ENCODE data around the gene SORCS1. TPM values are rescaled to one million over a fixed set of nuclear protein-coding genes. Genes with fewer than 3 reads are reported as not detected.

Gene SORCS1
- total RNA-seq, 1 donor from 2014 or later, result 11.1 TPM

DNA sequence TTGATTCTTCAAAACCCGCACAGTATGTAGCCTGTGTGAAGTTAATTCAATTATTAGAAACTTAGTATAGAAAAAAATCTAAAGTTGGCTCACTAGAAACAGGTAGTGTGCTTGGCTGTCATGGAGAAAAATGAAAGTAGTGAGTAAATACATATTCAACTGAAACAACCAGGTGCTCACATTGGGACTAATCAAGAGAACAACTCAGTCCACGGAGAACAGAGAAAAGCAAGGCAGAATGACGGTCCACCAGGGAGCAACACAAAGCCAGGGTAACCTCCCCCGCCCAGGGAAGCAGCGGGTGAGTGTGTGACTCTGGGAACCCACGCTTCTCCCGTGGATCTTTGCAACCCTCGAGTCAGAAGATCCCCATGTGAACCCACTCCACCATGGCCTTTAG is 300.5 kb downstream of the SORCS1 start:
- no peaks in the 10 kb centered on the region for H3K27me3 ChIP-seq
- no peak overlapping the region for H2AFZ ChIP-seq (replicated peaks)
- no peaks in the 10 kb centered on the region for H3K36me3 Mint-ChIP-seq
- H3K9me3 ChIP-seq (ENCODE audit: low read depth), result no peaks in the 10 kb centered on the region
- DNase-seq (ENCODE audit: low spot score), result no peak
- peaks cover 17% of the 10 kb centered on the region for H3K9me3 Mint-ChIP-seq
- H3K79me2 ChIP-seq (ENCODE audit: low read depth), result no peaks in the 10 kb centered on the region
- H3K4me3 ChIP-seq, result no peak overlapping the region
- no peak for TF ChIP-seq EZH2 (IDR thresholded peaks at IDR 0.05)
- no peak for TF ChIP-seq EZH2phosphoT487 (IDR thresholded peaks at IDR 0.05)
- TF ChIP-seq, protein P1, sequence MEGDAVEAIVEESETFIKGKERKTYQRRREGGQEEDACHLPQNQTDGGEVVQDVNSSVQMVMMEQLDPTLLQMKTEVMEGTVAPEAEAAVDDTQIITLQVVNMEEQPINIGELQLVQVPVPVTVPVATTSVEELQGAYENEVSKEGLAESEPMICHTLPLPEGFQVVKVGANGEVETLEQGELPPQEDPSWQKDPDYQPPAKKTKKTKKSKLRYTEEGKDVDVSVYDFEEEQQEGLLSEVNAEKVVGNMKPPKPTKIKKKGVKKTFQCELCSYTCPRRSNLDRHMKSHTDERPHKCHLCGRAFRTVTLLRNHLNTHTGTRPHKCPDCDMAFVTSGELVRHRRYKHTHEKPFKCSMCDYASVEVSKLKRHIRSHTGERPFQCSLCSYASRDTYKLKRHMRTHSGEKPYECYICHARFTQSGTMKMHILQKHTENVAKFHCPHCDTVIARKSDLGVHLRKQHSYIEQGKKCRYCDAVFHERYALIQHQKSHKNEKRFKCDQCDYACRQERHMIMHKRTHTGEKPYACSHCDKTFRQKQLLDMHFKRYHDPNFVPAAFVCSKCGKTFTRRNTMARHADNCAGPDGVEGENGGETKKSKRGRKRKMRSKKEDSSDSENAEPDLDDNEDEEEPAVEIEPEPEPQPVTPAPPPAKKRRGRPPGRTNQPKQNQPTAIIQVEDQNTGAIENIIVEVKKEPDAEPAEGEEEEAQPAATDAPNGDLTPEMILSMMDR (IDR thresholded peaks at IDR 0.05), result no peak
- H3K4me1 ChIP-seq, result no peaks in the 10 kb centered on the region
- no peaks in the 10 kb centered on the region for H3K27me3 Mint-ChIP-seq (ENCODE audit: insufficient read depth, low read depth)
- H3K4me2 ChIP-seq, result no peak overlapping the region
- no peaks in the 10 kb centered on the region for H3F3A ChIP-seq (ENCODE audit: low read depth)
- no peak overlapping the region for H3K27ac Mint-ChIP-seq
- H3K36me3 ChIP-seq, result no peaks in the 10 kb centered on the region
- H3K27ac ChIP-seq, result no peak overlapping the region
- no peaks in the 10 kb centered on the region for H3K4me1 Mint-ChIP-seq
- H4K20me1 ChIP-seq (ENCODE audit: low read depth), result no peaks in the 10 kb centered on the region
- H3K9ac ChIP-seq, result no peak overlapping the region
- no peak overlapping the region for H3K4me3 Mint-ChIP-seq

DNA sequence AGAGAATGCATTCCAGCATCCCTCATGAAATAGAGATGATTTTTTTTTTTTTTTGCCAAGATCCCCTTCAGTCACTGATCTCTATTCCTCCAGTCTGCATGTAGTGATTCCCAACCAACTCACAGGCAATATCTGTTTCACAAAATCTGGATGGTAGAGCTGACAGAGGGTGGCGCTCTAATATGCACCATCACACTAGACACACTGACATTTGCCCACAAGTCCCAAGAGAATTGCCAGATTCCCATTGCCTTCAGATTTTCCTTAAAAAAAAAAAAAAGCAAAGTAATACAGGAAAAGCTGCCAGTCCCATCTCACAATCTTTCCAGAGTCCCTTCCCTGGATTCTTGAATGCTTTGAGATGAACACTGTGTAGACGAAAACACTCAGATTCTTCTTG is 301.0 kb downstream of the SORCS1 start:
- H3F3A ChIP-seq (ENCODE audit: low read depth), result no peaks in the 10 kb centered on the region
- no peaks in the 10 kb centered on the region for H3K36me3 Mint-ChIP-seq
- no peaks in the 10 kb centered on the region for H3K27me3 Mint-ChIP-seq (ENCODE audit: insufficient read depth, low read depth)
- TF ChIP-seq, protein P1 (IDR thresholded peaks at IDR 0.05), result peak; percentile 58
- no peak for TF ChIP-seq EZH2phosphoT487 (IDR thresholded peaks at IDR 0.05)
- no peaks in the 10 kb centered on the region for H4K20me1 ChIP-seq (ENCODE audit: low read depth)
- no peak overlapping the region for H2AFZ ChIP-seq (replicated peaks)
- H3K27ac Mint-ChIP-seq, result no peak overlapping the region
- no peak overlapping the region for H3K4me2 ChIP-seq
- no peaks in the 10 kb centered on the region for H3K9me3 ChIP-seq (ENCODE audit: low read depth)
- no peaks in the 10 kb centered on the region for H3K27me3 ChIP-seq
- H3K9ac ChIP-seq, result no peak overlapping the region
- peak; percentile 28 for DNase-seq (ENCODE audit: low spot score)
- no peaks in the 10 kb centered on the region for H3K36me3 ChIP-seq
- H3K4me3 Mint-ChIP-seq, result no peak overlapping the region
- peaks cover 17% of the 10 kb centered on the region for H3K9me3 Mint-ChIP-seq
- no peaks in the 10 kb centered on the region for H3K79me2 ChIP-seq (ENCODE audit: low read depth)
- H3K4me1 ChIP-seq, result no peaks in the 10 kb centered on the region
- H3K4me1 Mint-ChIP-seq, result no peaks in the 10 kb centered on the region
- no peak overlapping the region for H3K27ac ChIP-seq
- no peak overlapping the region for H3K4me3 ChIP-seq

DNA sequence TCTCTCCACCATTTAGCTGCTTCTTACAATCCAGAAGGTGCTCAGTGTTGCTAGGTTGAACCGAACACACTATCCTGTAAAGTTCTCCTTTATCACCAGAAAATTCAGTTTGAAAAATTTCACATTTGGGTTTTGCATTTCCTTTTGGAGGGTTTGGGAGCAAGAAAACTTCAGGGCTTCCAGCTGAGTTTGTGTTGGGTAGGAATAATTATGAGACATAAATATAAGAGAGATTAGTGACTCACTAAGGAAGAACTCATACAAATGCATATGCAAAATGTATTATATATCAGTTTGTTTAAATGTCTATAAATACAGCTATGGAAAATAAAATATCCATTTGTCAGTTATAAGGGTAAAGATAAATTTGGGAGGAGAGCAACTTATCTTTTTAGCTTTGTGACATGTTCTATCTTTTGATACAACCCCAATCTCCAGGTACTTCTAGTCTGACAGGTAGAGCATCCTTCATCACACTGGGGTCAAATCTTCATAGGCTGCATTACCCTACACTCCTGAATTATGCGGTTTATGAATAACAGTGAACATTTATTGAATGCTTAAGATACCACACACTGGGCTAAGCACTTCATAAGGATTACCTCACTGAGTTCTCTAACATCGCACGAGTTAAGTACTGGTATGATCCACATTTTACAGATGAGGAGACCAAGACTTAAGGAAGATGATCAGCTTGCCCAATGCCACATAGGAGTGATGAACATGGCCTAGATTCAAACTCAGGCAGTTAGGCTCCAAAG is 304.4 kb downstream of the SORCS1 start:
- Histone ChIP-seq H4K20me1 (ENCODE audit: low read depth) (no peaks in the 10 kb centered on the region), H3K9ac (no peak overlapping the region), H2AFZ (replicated peaks) (no peak overlapping the region), H3F3A (ENCODE audit: low read depth) (no peaks in the 10 kb centered on the region), H3K4me3 (no peak overlapping the region), H3K27me3 (no peaks in the 10 kb centered on the region), H3K27ac (no peak overlapping the region), H3K4me2 (no peak overlapping the region), H3K4me1 (no peaks in the 10 kb centered on the region), H3K79me2 (ENCODE audit: low read depth) (no peaks in the 10 kb centered on the region), H3K36me3 (no peaks in the 10 kb centered on the region), H3K9me3 (ENCODE audit: low read depth) (no peaks in the 10 kb centered on the region)
- no peak for TF ChIP-seq EZH2 (IDR thresholded peaks at IDR 0.05)
- no peak for TF ChIP-seq EZH2phosphoT487 (IDR thresholded peaks at IDR 0.05)
- TF ChIP-seq, protein P1 (IDR thresholded peaks at IDR 0.05), result no peak
- Mint-ChIP-seq H3K4me3 (no peak overlapping the region), H3K9me3 (peaks cover 10% of the 10 kb centered on the region), H3K27ac (no peak overlapping the region), H3K27me3 (ENCODE audit: insufficient read depth, low read depth) (no peaks in the 10 kb centered on the region), H3K36me3 (no peaks in the 10 kb centered on the region), H3K4me1 (no peaks in the 10 kb centered on the region)
- DNase-seq (ENCODE audit: low spot score), result no peak

All from neural progenitor cell (in vitro differentiated cells).